Measurements from ENCODE around the gene SNAPC4.

The SNAPC4 gene

GRCh38 chr9:136392538-136393449, 7.2 kb downstream of the SNAPC4 start:
- Histone ChIP-seq H3K9ac (ENCODE audit: low read depth, low read length) (no peak overlapping the region), H3K36me3 (ENCODE audit: control insufficient read depth, insufficient read depth, low read length) (peaks cover 78% of the 10 kb centered on the region), H3K4me1 (ENCODE audit: control insufficient read depth, insufficient read depth, low read length) (no peaks in the 10 kb centered on the region), H3K27me3 (ENCODE audit: control insufficient read depth, insufficient read depth, low read length) (no peaks in the 10 kb centered on the region), H3K4me3 (ENCODE audit: low read depth, low read length) (no peak overlapping the region), H3K9me3 (ENCODE audit: control insufficient read depth, insufficient read depth, low read length) (no peaks in the 10 kb centered on the region)

- Histone ChIP-seq H3K27me3 (ENCODE audit: control insufficient read depth, insufficient read depth, low read length) (no peaks in the 10 kb centered on the region), H3K9ac (ENCODE audit: low read depth, low read length) (no peak overlapping the region), H3K4me3 (ENCODE audit: low read depth, low read length) (no peak overlapping the region), H3K9me3 (ENCODE audit: control insufficient read depth, insufficient read depth, low read length) (no peaks in the 10 kb centered on the region), H3K36me3 (ENCODE audit: control insufficient read depth, insufficient read depth, low read length) (peaks cover 80% of the 10 kb centered on the region), H3K4me1 (ENCODE audit: control insufficient read depth, insufficient read depth, low read length) (no peaks in the 10 kb centered on the region)
These were observed 8.0 kb downstream of the SNAPC4 start for GRCh38 chr9:136391737-136392537.

GRCh38 chr9:136389396-136389795, 10.6 kb downstream of the SNAPC4 start:
- Histone ChIP-seq H3K9ac (ENCODE audit: low read depth, low read length) (no peak overlapping the region), H3K4me1 (ENCODE audit: control insufficient read depth, insufficient read depth, low read length) (no peaks in the 10 kb centered on the region), H3K27me3 (ENCODE audit: control insufficient read depth, insufficient read depth, low read length) (no peaks in the 10 kb centered on the region), H3K36me3 (ENCODE audit: control insufficient read depth, insufficient read depth, low read length) (peaks cover 66% of the 10 kb centered on the region), H3K4me3 (ENCODE audit: low read depth, low read length) (no peak overlapping the region), H3K9me3 (ENCODE audit: control insufficient read depth, insufficient read depth, low read length) (no peaks in the 10 kb centered on the region)

GRCh38 chr9:136387217-136387616, 12.8 kb downstream of the SNAPC4 start:
- Histone ChIP-seq H3K4me3 (ENCODE audit: low read depth, low read length) (no peak overlapping the region), H3K9ac (ENCODE audit: low read depth, low read length) (no peak overlapping the region), H3K4me1 (ENCODE audit: control insufficient read depth, insufficient read depth, low read length) (no peaks in the 10 kb centered on the region), H3K36me3 (ENCODE audit: control insufficient read depth, insufficient read depth, low read length) (peaks cover 66% of the 10 kb centered on the region), H3K9me3 (ENCODE audit: control insufficient read depth, insufficient read depth, low read length) (no peaks in the 10 kb centered on the region), H3K27me3 (ENCODE audit: control insufficient read depth, insufficient read depth, low read length) (no peaks in the 10 kb centered on the region)

GRCh38 chr9:136386018-136386417, 14.0 kb downstream of the SNAPC4 start:
- peaks cover 70% of the 10 kb centered on the region for H3K36me3 ChIP-seq (ENCODE audit: control insufficient read depth, insufficient read depth, low read length)
- no peak overlapping the region for H3K4me3 ChIP-seq (ENCODE audit: low read depth, low read length)
- no peaks in the 10 kb centered on the region for H3K4me1 ChIP-seq (ENCODE audit: control insufficient read depth, insufficient read depth, low read length)
- H3K9ac ChIP-seq (ENCODE audit: low read depth, low read length): no peak overlapping the region
- no peaks in the 10 kb centered on the region for H3K27me3 ChIP-seq (ENCODE audit: control insufficient read depth, insufficient read depth, low read length)
- H3K9me3 ChIP-seq (ENCODE audit: control insufficient read depth, insufficient read depth, low read length): no peaks in the 10 kb centered on the region

GRCh38 chr9:136385015-136385414, 15.0 kb downstream of the SNAPC4 start:
- H3K4me3 ChIP-seq (ENCODE audit: low read depth, low read length): no peak overlapping the region
- H3K4me1 ChIP-seq (ENCODE audit: control insufficient read depth, insufficient read depth, low read length): no peaks in the 10 kb centered on the region
- H3K36me3 ChIP-seq (ENCODE audit: control insufficient read depth, insufficient read depth, low read length): peaks cover 79% of the 10 kb centered on the region
- H3K27me3 ChIP-seq (ENCODE audit: control insufficient read depth, insufficient read depth, low read length): no peaks in the 10 kb centered on the region
- no peak overlapping the region for H3K9ac ChIP-seq (ENCODE audit: low read depth, low read length)
- no peaks in the 10 kb centered on the region for H3K9me3 ChIP-seq (ENCODE audit: control insufficient read depth, insufficient read depth, low read length)

GRCh38 chr9:136383436-136383835, 16.5 kb downstream of the SNAPC4 start:
- no peaks in the 10 kb centered on the region for H3K9me3 ChIP-seq (ENCODE audit: control insufficient read depth, insufficient read depth, low read length)
- no peak overlapping the region for H3K9ac ChIP-seq (ENCODE audit: low read depth, low read length)
- no peaks in the 10 kb centered on the region for H3K4me1 ChIP-seq (ENCODE audit: control insufficient read depth, insufficient read depth, low read length)
- no peaks in the 10 kb centered on the region for H3K27me3 ChIP-seq (ENCODE audit: control insufficient read depth, insufficient read depth, low read length)
- H3K36me3 ChIP-seq (ENCODE audit: control insufficient read depth, insufficient read depth, low read length): peaks cover 78% of the 10 kb centered on the region
- no peak overlapping the region for H3K4me3 ChIP-seq (ENCODE audit: low read depth, low read length)

- Histone ChIP-seq H3K27me3 (ENCODE audit: control insufficient read depth, insufficient read depth, low read length) (no peaks in the 10 kb centered on the region), H3K4me1 (ENCODE audit: control insufficient read depth, insufficient read depth, low read length) (no peaks in the 10 kb centered on the region), H3K9ac (ENCODE audit: low read depth, low read length) (no peak overlapping the region), H3K36me3 (ENCODE audit: control insufficient read depth, insufficient read depth, low read length) (peaks cover 72% of the 10 kb centered on the region), H3K9me3 (ENCODE audit: control insufficient read depth, insufficient read depth, low read length) (no peaks in the 10 kb centered on the region), H3K4me3 (ENCODE audit: low read depth, low read length) (no peak overlapping the region)
These were observed 17.9 kb downstream of the SNAPC4 start for GRCh38 chr9:136381966-136382513.

GRCh38 chr9:136381311-136381710, 18.7 kb downstream of the SNAPC4 start:
- no peaks in the 10 kb centered on the region for H3K27me3 ChIP-seq (ENCODE audit: control insufficient read depth, insufficient read depth, low read length)
- no peak overlapping the region for H3K4me3 ChIP-seq (ENCODE audit: low read depth, low read length)
- no peaks in the 10 kb centered on the region for H3K9me3 ChIP-seq (ENCODE audit: control insufficient read depth, insufficient read depth, low read length)
- H3K36me3 ChIP-seq (ENCODE audit: control insufficient read depth, insufficient read depth, low read length): peaks cover 75% of the 10 kb centered on the region
- no peaks in the 10 kb centered on the region for H3K4me1 ChIP-seq (ENCODE audit: control insufficient read depth, insufficient read depth, low read length)
- H3K9ac ChIP-seq (ENCODE audit: low read depth, low read length): no peak overlapping the region

GRCh38 chr9:136380381-136380780, 19.6 kb downstream of the SNAPC4 start:
- H3K9me3 ChIP-seq (ENCODE audit: control insufficient read depth, insufficient read depth, low read length): no peaks in the 10 kb centered on the region
- no peaks in the 10 kb centered on the region for H3K27me3 ChIP-seq (ENCODE audit: control insufficient read depth, insufficient read depth, low read length)
- H3K4me1 ChIP-seq (ENCODE audit: control insufficient read depth, insufficient read depth, low read length): no peaks in the 10 kb centered on the region
- no peak overlapping the region for H3K4me3 ChIP-seq (ENCODE audit: low read depth, low read length)
- peaks cover 77% of the 10 kb centered on the region for H3K36me3 ChIP-seq (ENCODE audit: control insufficient read depth, insufficient read depth, low read length)
- H3K9ac ChIP-seq (ENCODE audit: low read depth, low read length): no peak overlapping the region

GRCh38 chr9:136379891-136380290, 20.1 kb downstream of the SNAPC4 start:
- Histone ChIP-seq H3K27me3 (ENCODE audit: control insufficient read depth, insufficient read depth, low read length) (no peaks in the 10 kb centered on the region), H3K9ac (ENCODE audit: low read depth, low read length) (no peak overlapping the region), H3K4me1 (ENCODE audit: control insufficient read depth, insufficient read depth, low read length) (no peaks in the 10 kb centered on the region), H3K9me3 (ENCODE audit: control insufficient read depth, insufficient read depth, low read length) (no peaks in the 10 kb centered on the region), H3K36me3 (ENCODE audit: control insufficient read depth, insufficient read depth, low read length) (peaks cover 79% of the 10 kb centered on the region), H3K4me3 (ENCODE audit: low read depth, low read length) (no peak overlapping the region)

Measured in iPS-15b (cell line).